ENCODE data around the gene HOXB3.

DNA sequence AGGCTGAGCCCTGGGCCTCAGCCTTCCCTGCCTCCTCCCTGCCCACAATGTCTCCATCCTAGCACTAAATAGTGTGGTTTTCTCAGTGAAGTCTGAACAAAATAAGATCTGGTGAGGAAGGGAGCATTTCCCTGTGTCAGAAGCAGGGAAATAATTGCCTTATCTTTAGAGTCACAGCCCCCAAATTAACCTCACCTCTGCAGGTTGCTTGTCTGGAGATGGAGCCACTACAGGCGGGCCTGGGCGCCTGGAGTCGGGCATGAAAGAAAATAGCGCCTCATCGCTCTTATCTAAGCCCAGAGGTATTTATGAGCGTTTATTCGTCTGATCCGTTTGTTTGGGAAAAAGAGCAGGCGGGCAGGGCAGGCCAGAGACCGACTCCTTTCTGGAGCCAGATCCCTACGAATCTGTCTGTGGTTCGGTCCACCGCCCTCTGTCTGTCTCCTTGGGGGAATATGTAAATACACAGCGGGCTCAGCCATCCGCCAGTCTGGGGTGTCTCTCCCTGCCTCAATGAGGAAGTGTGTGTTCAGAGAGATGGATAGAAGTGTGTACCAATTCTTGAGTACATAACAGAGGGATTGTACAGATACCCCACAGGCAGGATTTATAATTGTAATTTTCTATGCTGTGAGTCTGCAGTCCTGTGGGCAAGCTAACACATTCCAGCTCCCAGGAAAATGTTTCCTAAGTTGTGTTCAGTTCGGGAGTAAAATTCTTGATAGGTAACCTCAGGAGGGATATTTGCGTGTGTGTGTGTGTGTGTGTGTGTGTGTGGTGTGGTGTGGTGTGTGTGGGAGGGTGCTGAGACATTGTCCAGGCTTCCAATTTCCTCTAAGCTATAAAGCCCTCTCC, 10.4 kb upstream of the HOXB3 start:
- TF ChIP-seq, protein P1, sequence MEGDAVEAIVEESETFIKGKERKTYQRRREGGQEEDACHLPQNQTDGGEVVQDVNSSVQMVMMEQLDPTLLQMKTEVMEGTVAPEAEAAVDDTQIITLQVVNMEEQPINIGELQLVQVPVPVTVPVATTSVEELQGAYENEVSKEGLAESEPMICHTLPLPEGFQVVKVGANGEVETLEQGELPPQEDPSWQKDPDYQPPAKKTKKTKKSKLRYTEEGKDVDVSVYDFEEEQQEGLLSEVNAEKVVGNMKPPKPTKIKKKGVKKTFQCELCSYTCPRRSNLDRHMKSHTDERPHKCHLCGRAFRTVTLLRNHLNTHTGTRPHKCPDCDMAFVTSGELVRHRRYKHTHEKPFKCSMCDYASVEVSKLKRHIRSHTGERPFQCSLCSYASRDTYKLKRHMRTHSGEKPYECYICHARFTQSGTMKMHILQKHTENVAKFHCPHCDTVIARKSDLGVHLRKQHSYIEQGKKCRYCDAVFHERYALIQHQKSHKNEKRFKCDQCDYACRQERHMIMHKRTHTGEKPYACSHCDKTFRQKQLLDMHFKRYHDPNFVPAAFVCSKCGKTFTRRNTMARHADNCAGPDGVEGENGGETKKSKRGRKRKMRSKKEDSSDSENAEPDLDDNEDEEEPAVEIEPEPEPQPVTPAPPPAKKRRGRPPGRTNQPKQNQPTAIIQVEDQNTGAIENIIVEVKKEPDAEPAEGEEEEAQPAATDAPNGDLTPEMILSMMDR (IDR thresholded peaks at IDR 0.05): no peak
- no peak for TF ChIP-seq ZFX (IDR thresholded peaks at IDR 0.05; ENCODE audit: borderline replicate concordance)

Data from 22Rv1 (cell line).